HCT116 (cell line): ENCODE results near the gene CEACAM3. TPM values are rescaled to one million over a fixed set of nuclear protein-coding genes. Genes with fewer than 3 reads are reported as not detected.

ENCODE experiments used
- ATAC-seq: fragments of 200-7000 bp; cut with Tn5 transposase; 2 replicates; pipeline ENCODE4 v1.9.1; 2020; ENCODE audit warnings: mild to moderate bottlenecking, moderate library complexity
- BruUV-seq: library from RNA; stranded (reverse); fragments of 400-500 nt; replicated peaks from 2 replicates; lab custom pipeline; 2021; lab: Mats Ljungman, UMichigan
- CTCF ChIA-PET: fragments of 300-600 bp; sonication (Branson Sonifier 250); formaldehyde crosslinking; loops from one replicate; lab custom pipeline; 2021; ENCODE audit warnings: antibody characterized with exemption; lab: Charles Lee
- POLR2A ChIA-PET: fragments of 300-600, 350-600 bp; sonication (Branson Sonifier 250); formaldehyde crosslinking; loops from one replicate; lab custom pipeline; 2021; ENCODE audit warnings: antibody characterized with exemption; lab: Charles Lee
- RAD21 ChIA-PET, 2 experiments: fragments of 300-600 bp; sonication (Branson Sonifier 250); formaldehyde crosslinking; loops; one replicate each; lab custom pipeline; 2023; ENCODE audit warnings: low total read pairs in 2 of 2; ENCODE audit not compliant: uncharacterized antibody in 2 of 2, unreplicated experiment in 2 of 2, low non-redundant PET in 1 of 2; lab: Charles Lee
- DNase-seq: peaks from one replicate; pipeline ENCODE4 v3.0.0-alpha.2; 2010; ENCODE audit warnings: low read depth, low spot score
- H2AFZ ChIP-seq: fragments of 200-600 bp; shearing (Covaris generic), sonication (generic); 2 replicates; pipeline ENCODE4 v1.6.1; 2017; ENCODE audit warnings: low read depth, mixed run types, mixed read lengths, antibody characterized with exemption, low read length; ENCODE audit not compliant: poor library complexity, severe bottlenecking
- H3K27ac ChIP-seq: 2 replicates; pipeline ENCODE4 v1.5.1; 2012; ENCODE audit warnings: low read depth, low read length
- H3K27me3 ChIP-seq: fragments of 200-600 bp; sonication (generic); 2 replicates; pipeline ENCODE4 v1.6.1; 2016; ENCODE audit warnings: mixed run types, low read length, mixed read lengths; ENCODE audit not compliant: insufficient read depth
- H3K36me3 ChIP-seq, 2 experiments: fragments of 200-500 bp in 1 of 2; fragments of 200-600 bp in 1 of 2; sonication (Bioruptor generic) in 1 of 2; sonication (generic) in 1 of 2; 2 replicates each; pipeline versions ENCODE4 v1.5.1 to v1.6.1; 2014 to 2016; ENCODE audit warnings: low read length in 2 of 2, inconsistent platforms in 1 of 2, mixed read lengths in 1 of 2, mixed run types in 1 of 2; ENCODE audit not compliant: insufficient read depth in 2 of 2, control insufficient read depth in 1 of 2
- H3K4me1 ChIP-seq, 2 experiments: fragments of 200-600 bp in 1 of 2; sonication (generic) in 1 of 2; 2 replicates each; pipeline versions ENCODE4 v1.5.1 to v1.6.1; 2012 to 2017; ENCODE audit warnings: low read length in 2 of 2, inconsistent platforms in 1 of 2, mild to moderate bottlenecking in 1 of 2, mixed read lengths in 1 of 2, mixed run types in 1 of 2, moderate library complexity in 1 of 2; ENCODE audit not compliant: insufficient read depth in 2 of 2, control insufficient read depth in 1 of 2
- H3K4me2 ChIP-seq: fragments of 200-600 bp; sonication (generic); 2 replicates; pipeline ENCODE4 v1.6.1; 2017; ENCODE audit warnings: mixed run types, low read length, mixed read lengths
- H3K4me3 ChIP-seq, 2 experiments: fragments of 200-600 bp in 1 of 2; sonication (generic) in 1 of 2; replicated peaks in 1 of 2; 2 replicates each; pipeline ENCODE4 v1.5.1; 2011 to 2016; ENCODE audit warnings: low read length in 2 of 2, control low read depth in 1 of 2, low read depth in 1 of 2, mild to moderate bottlenecking in 1 of 2, mixed read lengths in 1 of 2, mixed run types in 1 of 2
- H3K79me2 ChIP-seq: fragments of 200-600 bp; sonication (generic); 2 replicates; pipeline ENCODE4 v1.6.1; 2017; ENCODE audit warnings: mild to moderate bottlenecking, mixed run types, low read length, moderate library complexity, mixed read lengths; ENCODE audit not compliant: insufficient read depth
- H3K9ac ChIP-seq: fragments of 200-600 bp; sonication (generic); 2 replicates; pipeline ENCODE4 v1.6.1; 2016; ENCODE audit warnings: low read length, mixed read lengths
- H3K9me2 ChIP-seq: fragments of 200-600 bp; sonication (generic), shearing (Covaris generic); 2 replicates; pipeline ENCODE4 v1.6.1; 2017; ENCODE audit warnings: mixed run types, mild to moderate bottlenecking, moderate library complexity; ENCODE audit not compliant: insufficient read depth
- H3K9me3 ChIP-seq, 2 experiments: fragments of 200-500 bp in 1 of 2; fragments of 200-600 bp in 1 of 2; sonication (Bioruptor generic) in 1 of 2; sonication (generic) in 1 of 2; 2 replicates each; pipeline ENCODE4 v1.6.1; 2014 to 2017; ENCODE audit warnings: low read length in 2 of 2, mixed read lengths in 2 of 2, inconsistent platforms in 1 of 2, low read depth in 1 of 2, mild to moderate bottlenecking in 1 of 2, mixed run types in 1 of 2, moderate library complexity in 1 of 2; ENCODE audit not compliant: control insufficient read depth in 1 of 2, insufficient read depth in 1 of 2
- H4K20me1 ChIP-seq: fragments of 200-600 bp; sonication (generic), shearing (Covaris generic); 2 replicates; pipeline ENCODE4 v1.6.1; 2017; ENCODE audit warnings: mixed run types, mild to moderate bottlenecking, moderate library complexity; ENCODE audit not compliant: insufficient read depth
- ATF3 ChIP-seq: IDR thresholded peaks from 2 replicates; pipeline ENCODE4 v1.6.1; 2012
- CBX3 ChIP-seq: IDR thresholded peaks from 2 replicates; pipeline ENCODE4 v1.6.1; 2012; ENCODE audit warnings: low read depth
- CEBPB ChIP-seq: IDR thresholded peaks from 2 replicates; pipeline ENCODE4 v1.6.1; 2012; ENCODE audit warnings: low read depth
- EZH2 ChIP-seq: fragments of 200-600 bp; sonication (generic); IDR thresholded peaks from 2 replicates; pipeline ENCODE4 v1.6.1; 2017; ENCODE audit warnings: antibody characterized with exemption, mixed run types
- EZH2phosphoT487 ChIP-seq: fragments of 200-600 bp; IDR thresholded peaks from 2 replicates; pipeline ENCODE4 v1.6.1; 2018; ENCODE audit warnings: antibody characterized with exemption, borderline replicate concordance
- FOSL1 ChIP-seq: IDR thresholded peaks from 2 replicates; pipeline ENCODE4 v1.6.1; 2012; ENCODE audit warnings: low read depth
- JUND ChIP-seq: IDR thresholded peaks from 2 replicates; pipeline ENCODE4 v1.6.1; 2012
- MAX ChIP-seq: IDR thresholded peaks from 2 replicates; pipeline ENCODE4 v1.6.1; 2012
- REST ChIP-seq: IDR thresholded peaks from 2 replicates; pipeline ENCODE4 v1.6.1; 2012; ENCODE audit warnings: low read depth
- SIN3A ChIP-seq: IDR thresholded peaks from 2 replicates; pipeline ENCODE4 v1.6.1; 2012; ENCODE audit warnings: low read depth
- SP1 ChIP-seq: IDR thresholded peaks from 2 replicates; pipeline ENCODE4 v1.6.1; 2012; ENCODE audit warnings: low read depth
- SRF ChIP-seq: IDR thresholded peaks from 2 replicates; pipeline ENCODE4 v1.6.1; 2012; ENCODE audit warnings: low read depth
- TCF7L2 ChIP-seq: IDR thresholded peaks from 2 replicates; pipeline ENCODE4 v1.7.0; 2011; ENCODE audit warnings: borderline replicate concordance, inconsistent platforms; ENCODE audit not compliant: insufficient read depth, insufficient read length; ENCODE audit errors: extremely low read depth
- YY1 ChIP-seq: IDR thresholded peaks from 2 replicates; pipeline ENCODE4 v1.6.1; 2011; ENCODE audit warnings: low read length, low read depth, moderate library complexity, mild to moderate bottlenecking; ENCODE audit not compliant: insufficient replicate concordance; ENCODE audit errors: extremely low read depth
- ZBTB33 ChIP-seq: IDR thresholded peaks from 2 replicates; pipeline ENCODE4 v1.6.1; 2011; ENCODE audit warnings: mild to moderate bottlenecking, low read length, moderate library complexity; ENCODE audit not compliant: insufficient replicate concordance; ENCODE audit errors: extremely low read depth
- ZFX ChIP-seq: fragments of 450-650 bp; IDR thresholded peaks from 2 replicates; pipeline ENCODE4 v1.6.1; 2017
- ZNF274 ChIP-seq: fragments of 200-500 bp; sonication (Bioruptor generic); IDR thresholded peaks from 2 replicates; pipeline ENCODE4 v1.6.1; 2014; ENCODE audit warnings: mild to moderate bottlenecking, low read depth, low read length, inconsistent platforms
- intact Hi-C: fragments of 100-400 bp; cut with micrococcal nuclease; formaldehyde crosslinking; loops from 2 replicates; pipeline ENCODE4 v1.10.0; 2022
- total RNA-seq: library from RNA; stranded (reverse); gene quantifications from one replicate; pipeline ENCODE4 v1.2.1, GENCODE V29; 2021; ENCODE audit not compliant: unreplicated experiment

Gene CEACAM3
- total RNA-seq, 1 experiment from 2014 or later, result not detected

- H4K20me1 ChIP-seq, result no peaks in the 10 kb centered on the region
- H3K9ac ChIP-seq, result no peak within 1 kb of the TSS
- H3K9me3 ChIP-seq, result no peaks in the 10 kb centered on the region
- intact Hi-C loops, result no loop called here
- no peak within 1 kb of the TSS for H3K4me3 ChIP-seq
- H2AFZ ChIP-seq, result no peak within 1 kb of the TSS
- H3K79me2 ChIP-seq, result no peaks in the 10 kb centered on the region
- DNase-seq, result no peak
- no peaks in the 10 kb centered on the region for H3K4me1 ChIP-seq
- POLR2A ChIA-PET, result no interaction called here
- H3K27ac ChIP-seq, result no peak within 1 kb of the TSS
- H3K4me2 ChIP-seq, result no peak within 1 kb of the TSS
- no peaks in the 10 kb centered on the region for H3K27me3 ChIP-seq
- no peak for TF ChIP-seq FOSL1
- TF ChIP-seq JUND, result no peak
- TF ChIP-seq SIN3A, result no peak
- no peak for TF ChIP-seq EZH2
- no peak for TF ChIP-seq EZH2phosphoT487
- no peak for TF ChIP-seq SRF
- no peak for TF ChIP-seq MAX
- ATAC-seq, result no peak
- RAD21 ChIA-PET, result no interaction called here
- H3K36me3 ChIP-seq, result no peaks in the 10 kb centered on the region
- CTCF ChIA-PET, result no interaction called here
- no TSS peak for BruUV-seq
- no peaks in the 10 kb centered on the region for H3K9me2 ChIP-seq
Observed at GRCh38 chr19:41845001-41845050, 48.4 kb downstream of the CEACAM3 start, which contains the start of gene DMRTC2. DMRTC2 (plus strand) TSS chr19:41845042; CDS start chr19:41847429, 2,387 bp downstream.

- no peaks in the 10 kb centered on the region for H3K36me3 ChIP-seq
- intact Hi-C loops, result no loop called here
- CTCF ChIA-PET, result no interaction called here
- no peaks in the 10 kb centered on the region for H3K4me1 ChIP-seq
- H3K9me2 ChIP-seq, result no peaks in the 10 kb centered on the region
- H4K20me1 ChIP-seq, result no peaks in the 10 kb centered on the region
- no peak overlapping the region for H3K9ac ChIP-seq
- RAD21 ChIA-PET, result no interaction called here
- H3K9me3 ChIP-seq, result no peaks in the 10 kb centered on the region
- BruUV-seq, result no TSS peak
- H2AFZ ChIP-seq, result no peak overlapping the region
- ATAC-seq, result no peak
- H3K27ac ChIP-seq, result no peak overlapping the region
- H3K79me2 ChIP-seq, result no peaks in the 10 kb centered on the region
- H3K4me3 ChIP-seq, result no peak overlapping the region
- no peak for DNase-seq
- no peak overlapping the region for H3K4me2 ChIP-seq
- H3K27me3 ChIP-seq, result no peaks in the 10 kb centered on the region
- POLR2A ChIA-PET, result no interaction called here
- TF ChIP-seq CEBPB (no peak), ATF3 (no peak), JUND (no peak), ZNF274 (no peak), REST (no peak), SIN3A (no peak), ZFX (no peak), MAX (no peak), TCF7L2 (no peak), SRF (no peak), ZBTB33 (no peak), YY1 (no peak), SP1 (no peak), CBX3 (no peak)
Observed at GRCh38 chr19:41845051-41845590, 48.7 kb downstream of the CEACAM3 start.
